ENCODE measurements around the gene ZDHHC7.

GRCh38 chr16:84930298-84931106 is 80.8 kb downstream of the ZDHHC7 start:
- TF ChIP-seq, protein P1, sequence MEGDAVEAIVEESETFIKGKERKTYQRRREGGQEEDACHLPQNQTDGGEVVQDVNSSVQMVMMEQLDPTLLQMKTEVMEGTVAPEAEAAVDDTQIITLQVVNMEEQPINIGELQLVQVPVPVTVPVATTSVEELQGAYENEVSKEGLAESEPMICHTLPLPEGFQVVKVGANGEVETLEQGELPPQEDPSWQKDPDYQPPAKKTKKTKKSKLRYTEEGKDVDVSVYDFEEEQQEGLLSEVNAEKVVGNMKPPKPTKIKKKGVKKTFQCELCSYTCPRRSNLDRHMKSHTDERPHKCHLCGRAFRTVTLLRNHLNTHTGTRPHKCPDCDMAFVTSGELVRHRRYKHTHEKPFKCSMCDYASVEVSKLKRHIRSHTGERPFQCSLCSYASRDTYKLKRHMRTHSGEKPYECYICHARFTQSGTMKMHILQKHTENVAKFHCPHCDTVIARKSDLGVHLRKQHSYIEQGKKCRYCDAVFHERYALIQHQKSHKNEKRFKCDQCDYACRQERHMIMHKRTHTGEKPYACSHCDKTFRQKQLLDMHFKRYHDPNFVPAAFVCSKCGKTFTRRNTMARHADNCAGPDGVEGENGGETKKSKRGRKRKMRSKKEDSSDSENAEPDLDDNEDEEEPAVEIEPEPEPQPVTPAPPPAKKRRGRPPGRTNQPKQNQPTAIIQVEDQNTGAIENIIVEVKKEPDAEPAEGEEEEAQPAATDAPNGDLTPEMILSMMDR (IDR thresholded peaks at IDR 0.05): no peak
- TF ChIP-seq POLR2A (IDR thresholded peaks at IDR 0.05): no peak

Data from thyroid gland (tissue), 4 donors.